Islet precursor cell (in vitro differentiated cells): ENCODE measurements around the gene TMEM198.
A peak's percentile ranks its signal among the peaks of the same experiment; 100 is the strongest.

ENCODE experiments used
- DNase-seq: peaks from one replicate; pipeline ENCODE4 v3.0.0-alpha.2; 2018

Gene TMEM198

DNA sequence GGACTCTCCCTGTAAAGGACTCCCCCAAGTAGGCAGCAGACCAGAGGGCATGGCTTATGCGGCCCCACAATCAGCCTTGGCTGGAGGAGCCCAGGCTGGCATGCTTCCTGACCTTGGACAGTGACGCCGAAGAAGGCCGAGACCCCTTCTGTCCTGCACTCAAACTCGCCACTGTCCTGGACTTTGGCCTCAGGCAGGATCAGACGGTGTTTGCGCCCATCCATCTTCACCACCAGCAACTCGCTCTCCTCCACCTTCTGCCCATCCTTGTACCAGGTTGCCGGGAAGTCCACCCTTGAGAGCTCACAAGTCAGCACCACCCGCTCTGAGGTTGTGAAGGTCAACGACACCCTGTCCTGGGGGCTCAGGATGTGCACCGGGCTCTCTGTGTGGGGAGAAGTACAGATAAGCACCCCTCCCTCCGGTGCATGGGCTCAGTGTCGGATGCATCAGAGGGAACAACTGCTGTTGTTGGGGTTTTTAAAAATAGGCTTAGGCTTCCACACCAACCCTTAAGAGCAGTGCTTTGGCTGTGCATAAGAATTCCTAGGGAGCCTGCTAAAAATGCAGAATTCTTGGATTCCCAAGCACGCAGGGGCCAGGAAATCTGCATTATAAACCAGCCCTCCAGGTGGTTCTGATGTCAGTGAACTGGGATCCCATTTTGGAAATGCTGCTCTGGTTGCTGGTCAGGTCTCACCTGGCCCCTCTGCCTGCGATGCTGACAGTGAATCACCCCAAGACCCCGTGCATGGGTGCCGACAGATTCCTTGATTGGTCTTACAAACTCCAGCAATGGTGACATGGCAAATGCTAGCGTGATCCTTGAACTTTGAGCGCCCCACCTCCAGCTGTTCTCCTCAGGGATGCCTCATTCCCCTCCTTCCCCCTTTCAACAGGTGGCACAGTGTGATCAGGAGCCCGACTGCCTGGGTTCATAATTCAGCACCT lies 21.6 kb downstream of the TMEM198 start:
- peak; percentile 39 for DNase-seq

DNA sequence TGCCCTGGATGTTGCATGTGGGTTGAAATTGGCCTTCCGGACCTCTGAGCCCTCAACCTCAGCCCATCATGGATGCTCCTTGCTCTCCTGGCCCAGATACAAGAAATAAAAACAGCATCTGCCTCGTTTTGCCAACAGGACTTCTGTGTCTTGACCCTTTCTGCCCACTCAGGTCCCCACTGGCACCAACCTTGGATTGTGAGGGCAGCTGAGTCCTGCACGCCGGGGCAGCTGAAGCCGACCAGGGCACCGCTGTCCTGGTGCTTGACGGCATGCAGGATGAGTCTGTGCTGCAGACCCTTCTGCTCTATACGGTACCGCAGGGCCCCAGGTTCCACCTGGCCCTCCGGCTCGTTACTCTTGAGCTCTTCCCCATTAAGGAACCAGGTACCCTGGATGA lies 22.8 kb downstream of the TMEM198 start:
- no peak for DNase-seq

- no peak for DNase-seq
These were observed 23.3 kb downstream of the TMEM198 start for GRCh38 chr2:219567131-219567530.

GRCh38 chr2:219567791-219568361 lies 24.0 kb downstream of the TMEM198 start:
- no peak for DNase-seq

GRCh38 chr2:219569041-219569440 lies 25.2 kb downstream of the TMEM198 start:
- peak; percentile 77 for DNase-seq

- DNase-seq, result no peak
These were observed 25.8 kb downstream of the TMEM198 start for GRCh38 chr2:219569635-219570034.

GRCh38 chr2:219570194-219570923 lies 26.5 kb downstream of the TMEM198 start:
- DNase-seq, result no peak

GRCh38 chr2:219570924-219571310 lies 27.1 kb downstream of the TMEM198 start:
- no peak for DNase-seq

DNA sequence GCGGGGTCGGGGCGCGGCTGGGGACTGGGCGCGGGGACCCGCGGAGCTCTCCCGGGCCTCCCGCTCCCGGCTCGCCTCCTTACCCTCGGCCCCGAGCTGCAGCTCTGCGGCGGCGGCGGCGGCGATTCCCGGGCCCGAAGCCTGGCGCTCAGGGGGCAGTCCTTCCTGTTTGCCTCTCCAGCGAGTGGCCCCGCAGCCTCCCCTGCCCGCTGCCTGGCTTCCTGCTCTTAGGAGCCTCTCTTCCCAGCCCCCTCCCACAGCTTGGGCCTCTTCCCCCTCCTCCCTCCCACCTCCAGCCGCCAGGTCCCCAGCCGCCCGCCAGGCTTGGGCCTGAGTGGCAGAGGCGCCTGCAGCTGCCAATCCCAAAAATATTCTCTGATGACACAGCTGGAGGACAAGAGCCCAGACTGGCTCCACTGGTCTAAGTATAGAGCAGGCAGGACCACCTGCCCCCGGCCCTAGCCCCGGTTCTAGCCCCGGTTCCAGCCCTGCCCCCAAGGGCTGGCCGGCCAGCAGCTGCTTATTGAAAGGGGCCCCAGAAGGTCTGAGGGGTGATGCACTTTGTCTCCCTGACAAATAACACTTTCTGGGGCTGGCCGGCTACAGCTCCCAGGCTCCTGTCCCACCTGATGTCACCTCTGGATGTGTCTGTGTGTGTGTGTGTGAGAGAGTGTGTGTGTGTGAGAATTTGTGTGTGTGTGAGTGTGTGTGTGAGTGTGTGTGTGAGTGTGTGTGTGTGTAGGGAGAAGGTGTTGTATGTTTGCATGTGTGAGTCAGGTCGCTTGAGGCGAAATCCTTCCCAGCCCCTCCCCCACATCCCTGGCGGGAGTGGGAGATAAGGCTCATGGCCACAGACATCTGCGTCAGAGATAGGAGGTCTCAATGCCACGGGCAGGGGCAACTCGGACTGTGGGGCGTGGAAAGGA lies 27.7 kb downstream of the TMEM198 start, which contains the start of gene OBSL1:
TSS of gene OBSL1 (minus strand) at position 229 of the 926 bp plus-strand sequence. CDS start 307 bp downstream, outside the sequence.
- peak; percentile 98 for DNase-seq

- DNase-seq, result no peak
These were observed 28.6 kb downstream of the TMEM198 start, which contains the start of gene INHA for GRCh38 chr2:219572237-219573001. TSS of gene INHA (plus strand) at chr2:219572310. CDS start at chr2:219572375, 65 bp downstream.

DNA sequence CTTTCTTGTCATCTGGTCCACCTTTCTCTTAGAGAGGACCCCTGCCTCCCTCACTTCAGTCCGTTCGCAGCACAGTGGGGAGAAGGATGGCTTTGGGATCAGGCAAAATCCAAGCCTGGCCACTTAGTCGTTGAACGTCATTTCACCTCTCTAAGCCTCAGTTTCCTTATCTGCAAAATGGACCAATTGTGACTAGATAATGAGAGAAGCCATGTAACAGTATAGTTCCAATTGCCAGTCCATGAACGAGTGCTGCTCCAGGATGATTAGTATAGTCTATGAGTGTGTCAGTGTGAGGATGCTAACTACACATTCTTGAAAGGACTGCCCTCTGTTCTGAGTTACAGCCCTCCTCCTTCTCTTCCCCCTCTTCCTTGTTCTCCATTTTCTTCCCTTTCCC lies 29.3 kb downstream of the TMEM198 start:
- no peak for DNase-seq

DNA sequence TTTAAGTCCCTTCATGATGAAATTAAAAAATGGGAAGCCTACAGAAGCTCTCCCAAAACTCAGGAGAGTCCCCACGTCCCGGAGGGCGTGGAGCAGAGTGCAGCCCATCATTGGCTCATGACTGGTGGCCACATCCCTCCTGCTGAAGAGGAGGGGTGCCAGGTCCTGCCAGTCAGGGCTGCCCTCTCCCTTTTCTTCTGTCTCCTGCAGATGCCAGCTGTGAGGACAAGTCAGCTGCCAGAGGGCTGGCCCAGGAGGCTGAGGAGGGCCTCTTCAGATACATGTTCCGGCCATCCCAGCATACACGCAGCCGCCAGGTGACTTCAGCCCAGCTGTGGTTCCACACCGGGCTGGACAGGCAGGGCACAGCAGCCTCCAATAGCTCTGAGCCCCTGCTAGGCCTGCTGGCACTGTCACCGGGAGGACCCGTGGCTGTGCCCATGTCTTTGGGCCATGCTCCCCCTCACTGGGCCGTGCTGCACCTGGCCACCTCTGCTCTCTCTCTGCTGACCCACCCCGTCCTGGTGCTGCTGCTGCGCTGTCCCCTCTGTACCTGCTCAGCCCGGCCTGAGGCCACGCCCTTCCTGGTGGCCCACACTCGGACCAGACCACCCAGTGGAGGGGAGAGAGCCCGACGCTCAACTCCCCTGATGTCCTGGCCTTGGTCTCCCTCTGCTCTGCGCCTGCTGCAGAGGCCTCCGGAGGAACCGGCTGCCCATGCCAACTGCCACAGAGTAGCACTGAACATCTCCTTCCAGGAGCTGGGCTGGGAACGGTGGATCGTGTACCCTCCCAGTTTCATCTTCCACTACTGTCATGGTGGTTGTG lies 30.9 kb downstream of the TMEM198 start:
- no peak for DNase-seq

GRCh38 chr2:219575566-219576504 lies 32.0 kb downstream of the TMEM198 start:
- no peak for DNase-seq

- DNase-seq, result peak; percentile 97
These were observed 32.9 kb downstream of the TMEM198 start for GRCh38 chr2:219576505-219577388.

- no peak for DNase-seq
These were observed 35.2 kb downstream of the TMEM198 start for GRCh38 chr2:219578811-219579613.

- no peak for DNase-seq
These were observed 37.5 kb downstream of the TMEM198 start for GRCh38 chr2:219581346-219581745.

- no peak for DNase-seq
These were observed 47.3 kb downstream of the TMEM198 start for GRCh38 chr2:219591091-219591490.
